ENCODE measurements around the gene NF1.
"Not testable (repeated sequence)": the region's sequence is repeated elsewhere in the genome, so short reads cannot be mapped to it uniquely, and the experiment has no call there.

The NF1 gene

GRCh38 chr17:31134576-31134975, 39.8 kb downstream of the NF1 start:
- no peak for DNase-seq

- DNase-seq = no peak
Measured at GRCh38 chr17:31136319-31136718, 41.5 kb downstream of the NF1 start.

GRCh38 chr17:31140111-31140510, 45.3 kb downstream of the NF1 start:
- DNase-seq = no peak

- no peak for DNase-seq
Measured at GRCh38 chr17:31144428-31144827, 49.7 kb downstream of the NF1 start.

- no peak for DNase-seq
Measured at GRCh38 chr17:31144836-31145235, 50.1 kb downstream of the NF1 start.

- no peak for DNase-seq
Measured at GRCh38 chr17:31147507-31148202, 52.9 kb downstream of the NF1 start.

GRCh38 chr17:31148205-31148604, 53.4 kb downstream of the NF1 start:
- no peak for DNase-seq

- DNase-seq = no peak
Measured at GRCh38 chr17:31152271-31152670, 57.5 kb downstream of the NF1 start.

GRCh38 chr17:31155208-31155810, 60.5 kb downstream of the NF1 start:
- DNase-seq = no peak

GRCh38 chr17:31156326-31156725, 61.5 kb downstream of the NF1 start:
- DNase-seq = no peak

- not testable (repeated sequence) for DNase-seq
Measured at GRCh38 chr17:31156864-31157263, 62.1 kb downstream of the NF1 start.

- DNase-seq = no peak
Measured at GRCh38 chr17:31158746-31159377, 64.1 kb downstream of the NF1 start.

GRCh38 chr17:31163091-31163781, 68.5 kb downstream of the NF1 start:
- no peak for DNase-seq

- DNase-seq = no peak
Measured at GRCh38 chr17:31167111-31167510, 72.3 kb downstream of the NF1 start.

- no peak for DNase-seq
Measured at GRCh38 chr17:31171701-31172100, 76.9 kb downstream of the NF1 start.

- DNase-seq = no peak
Measured at GRCh38 chr17:31172388-31172787, 77.6 kb downstream of the NF1 start.

GRCh38 chr17:31174215-31174614, 79.4 kb downstream of the NF1 start:
- no peak for DNase-seq

GRCh38 chr17:31175237-31175636, 80.5 kb downstream of the NF1 start:
- DNase-seq = no peak

GRCh38 chr17:31176143-31176542, 81.4 kb downstream of the NF1 start:
- DNase-seq = not testable (repeated sequence)

GRCh38 chr17:31178951-31179350, 84.2 kb downstream of the NF1 start:
- not testable (repeated sequence) for DNase-seq

- DNase-seq = no peak
Measured at GRCh38 chr17:31195305-31195704, 100.5 kb downstream of the NF1 start.

GRCh38 chr17:31198026-31198425, 103.2 kb downstream of the NF1 start:
- no peak for DNase-seq

- DNase-seq = not testable (repeated sequence)
Measured at GRCh38 chr17:31198666-31199065, 103.9 kb downstream of the NF1 start.

GRCh38 chr17:31200287-31200686, 105.5 kb downstream of the NF1 start:
- DNase-seq = no peak

All from stimulated activated CD4-positive, alpha-beta T cell treated with anti-CD3 and anti-CD28 coated beads, Interleukin-2, amount 100 ng/mL, for 48 hours (primary cell).